GM11168 (cell line): ENCODE results near the gene JSRP1.

Experiments used
- in situ Hi-C: fragments of 300-500 bp; cut with MboI; formaldehyde crosslinking; loops from one replicate; pipeline ENCODE4 v1.12.0; 2022; ENCODE audit warnings: low sequenced_read_pairs; ENCODE audit not compliant: unreplicated experiment

Gene JSRP1

DNA sequence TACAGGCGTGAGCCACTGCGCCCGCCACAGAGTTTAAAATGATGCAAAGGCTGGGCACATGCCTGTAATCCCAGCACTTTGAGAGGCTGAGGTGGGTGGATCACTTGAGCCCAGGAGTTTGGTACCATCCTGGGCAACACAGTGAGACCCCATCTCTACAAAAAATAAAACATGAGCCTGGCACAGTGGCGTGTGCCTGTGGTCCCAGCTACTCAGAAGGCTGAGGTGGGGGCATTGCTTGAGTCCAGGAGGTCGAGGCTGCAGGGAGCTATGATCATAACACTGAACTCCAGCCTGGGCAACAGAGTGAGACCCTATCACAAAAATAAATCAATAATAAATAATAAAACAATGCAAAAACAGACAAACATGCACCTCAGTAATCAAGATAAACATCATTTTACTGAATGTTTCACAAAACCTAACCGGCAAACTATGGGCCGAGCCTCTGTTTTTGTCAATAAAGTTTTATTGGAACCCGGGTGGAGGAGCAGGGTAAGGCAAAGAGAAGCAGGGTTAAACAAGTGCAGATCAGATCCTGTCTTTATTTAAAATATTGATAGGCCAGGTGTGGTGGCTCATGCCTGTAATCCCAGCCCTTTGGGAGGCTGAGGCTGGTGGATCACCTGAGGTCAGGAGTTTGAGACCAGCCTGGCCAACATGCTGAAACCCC is 27.8 kb upstream of the JSRP1 start:
- in situ Hi-C loops, result loop anchor here (25.0 kb wide), 1 partner anchor 103 kb away; no protein-coding TSS in a partner anchor

DNA sequence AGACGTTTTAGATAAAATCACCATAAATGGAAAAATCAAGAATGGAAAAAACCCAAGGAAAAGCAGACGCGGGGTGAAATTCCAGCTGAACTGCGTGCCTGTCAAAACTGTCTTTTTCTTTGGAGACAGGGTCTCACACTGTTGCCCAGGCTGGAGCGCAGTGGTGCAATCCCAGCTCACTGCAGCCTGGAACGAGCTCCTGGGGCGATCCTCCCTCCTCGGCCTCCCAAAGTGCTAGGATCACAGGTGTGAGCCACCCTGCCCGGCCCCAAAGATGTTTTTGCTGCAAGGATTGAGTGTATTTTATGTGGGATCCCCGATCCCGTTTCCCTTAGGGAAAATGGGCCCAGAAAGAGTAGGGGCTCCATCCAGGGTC is 26.6 kb upstream of the JSRP1 start:
- in situ Hi-C loops, result loop anchor here (25.0 kb wide), 1 partner anchor 104 kb away; no protein-coding TSS in a partner anchor

DNA sequence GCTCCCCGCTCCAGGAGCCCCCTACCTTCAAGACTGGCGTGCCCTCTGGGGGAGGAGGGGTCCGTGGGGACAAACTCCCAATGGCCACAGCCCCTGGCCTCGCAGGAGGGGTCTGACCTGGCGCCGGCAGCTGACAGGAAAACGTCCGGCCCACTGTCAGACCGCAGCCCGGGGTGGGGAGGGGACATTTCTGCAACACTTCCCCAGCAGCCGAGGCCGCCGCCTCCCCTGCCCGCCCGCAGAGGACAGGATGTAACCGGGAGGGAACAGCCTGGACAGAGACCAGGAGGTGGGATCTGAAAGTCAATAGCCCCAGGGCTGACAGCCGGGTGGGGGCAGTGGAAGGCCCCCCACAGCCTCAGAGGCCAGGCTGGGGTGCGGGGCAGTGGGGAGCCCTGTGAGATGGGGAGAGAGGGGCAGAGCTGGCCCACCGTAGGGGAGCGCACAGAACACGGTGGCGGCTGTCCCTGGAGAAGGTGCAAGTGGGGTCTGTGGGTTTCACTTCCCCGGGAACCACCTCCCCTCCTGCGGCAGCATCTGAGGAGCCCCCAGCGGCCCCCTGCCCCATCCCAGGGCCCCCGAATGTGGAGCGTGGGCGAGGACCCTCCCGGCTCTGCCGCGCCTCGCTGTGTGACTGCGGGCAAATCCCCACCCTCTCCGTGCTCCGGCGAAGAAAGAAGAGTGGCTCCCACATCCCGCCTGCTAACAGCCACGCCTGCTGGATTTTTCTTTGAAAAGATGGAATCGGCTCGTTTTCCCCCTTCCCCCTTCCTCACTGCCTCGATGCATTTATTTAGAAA is 26.0 kb upstream of the JSRP1 start, which contains the start of gene PEAK3:
Gene PEAK3 (minus strand): TSS at position 114 of the 800 bp plus-strand sequence. CDS start 1,244 bp downstream, outside the sequence.
- in situ Hi-C loops, result loop anchor here (25.0 kb wide), 1 partner anchor 105 kb away; no protein-coding TSS in a partner anchor

GRCh38 chr19:2281265-2282061 is 25.2 kb upstream of the JSRP1 start:
- in situ Hi-C loops, result loop anchor here (25.0 kb wide), 1 partner anchor 106 kb away; no protein-coding TSS in a partner anchor

DNA sequence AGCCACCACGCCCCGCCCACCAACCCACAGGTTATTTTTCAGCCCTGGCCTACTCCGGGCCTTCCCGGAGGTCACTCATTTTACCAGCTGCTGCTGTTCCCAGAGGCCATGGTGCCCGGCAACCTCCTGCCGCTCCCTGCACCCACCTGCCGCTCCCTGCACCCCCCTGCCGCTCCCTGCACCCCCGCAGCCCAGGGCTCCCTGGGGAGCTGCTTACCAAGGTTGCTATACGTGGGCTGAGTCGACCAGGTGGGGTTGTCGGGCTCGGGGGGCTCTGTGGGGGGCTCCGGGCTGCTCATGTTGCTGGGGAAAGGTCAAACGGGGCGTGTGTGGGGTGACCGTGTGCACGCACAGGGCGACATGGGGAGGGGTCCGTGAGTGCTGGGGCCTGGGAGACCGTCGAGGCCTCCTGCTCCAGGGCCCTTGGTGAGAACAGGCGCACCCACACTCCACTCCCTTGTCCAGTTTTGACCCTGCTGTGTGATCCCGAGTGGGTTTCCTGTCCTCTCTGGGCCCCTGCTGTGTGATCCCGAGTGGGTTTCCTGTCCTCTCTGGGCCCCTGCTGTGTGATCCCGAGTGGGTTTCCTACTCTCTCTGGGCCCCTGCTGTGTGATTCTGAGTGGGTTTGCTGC is 24.5 kb upstream of the JSRP1 start:
- in situ Hi-C loops, result loop anchor here (25.0 kb wide), 1 partner anchor 107 kb away; no protein-coding TSS in a partner anchor

GRCh38 chr19:2278459-2279158 is 22.4 kb upstream of the JSRP1 start:
- in situ Hi-C loops, result loop anchor here (25.0 kb wide), 1 partner anchor 109 kb away; no protein-coding TSS in a partner anchor

DNA sequence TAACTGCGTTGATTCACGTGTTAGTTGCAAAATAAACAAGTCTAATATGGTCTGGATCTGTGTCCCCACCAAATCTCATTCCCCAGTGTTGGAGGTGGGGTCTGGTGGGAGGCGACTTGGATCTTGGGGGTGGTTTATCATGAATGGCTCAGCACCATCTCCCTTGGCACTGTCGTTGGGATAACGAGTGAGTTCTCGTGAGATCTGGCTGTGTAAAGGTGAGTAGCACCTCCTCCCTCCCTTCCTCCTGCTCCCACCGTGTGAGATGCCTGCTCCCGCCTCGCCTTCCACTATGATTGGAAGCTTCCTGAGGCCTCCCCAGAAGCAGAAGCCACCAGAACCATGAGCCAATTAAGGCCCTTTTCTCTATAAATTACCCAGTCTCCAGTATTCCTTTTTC is 20.9 kb upstream of the JSRP1 start:
- in situ Hi-C loops, result loop anchor here (25.0 kb wide), 1 partner anchor 110 kb away; no protein-coding TSS in a partner anchor

DNA sequence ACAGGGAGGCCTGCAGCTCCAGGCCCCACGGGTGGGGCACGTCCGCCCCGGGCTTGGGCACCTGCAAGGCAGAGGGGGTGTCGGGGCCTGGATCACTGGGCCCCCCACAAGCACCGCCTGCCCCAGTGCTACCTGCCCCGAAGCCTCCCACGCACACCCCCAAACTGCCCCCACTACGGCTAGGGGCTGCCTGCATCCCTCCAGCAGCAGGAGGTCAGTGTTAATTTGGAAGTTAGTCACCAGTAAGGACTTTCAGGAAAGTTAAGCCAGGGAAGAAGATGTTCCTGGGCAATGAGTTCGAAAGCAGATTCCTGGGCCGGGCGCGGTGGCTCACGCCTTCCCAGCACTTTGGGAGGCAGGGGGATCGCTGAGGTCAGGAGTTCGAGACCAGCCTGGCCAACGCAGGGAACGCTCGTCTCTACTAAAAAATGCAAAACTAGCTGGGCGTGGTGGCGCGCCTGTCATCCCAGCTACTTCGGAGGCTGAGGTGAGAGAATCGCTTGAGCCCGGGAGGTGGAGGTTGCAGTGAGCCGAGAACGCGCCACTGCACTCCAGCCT is 20.3 kb upstream of the JSRP1 start:
- in situ Hi-C loops, result loop anchor here (25.0 kb wide), 1 partner anchor 111 kb away; no protein-coding TSS in a partner anchor

- in situ Hi-C loops, result loop anchor here (25.0 kb wide), 1 partner anchor 111 kb away; no protein-coding TSS in a partner anchor
These were observed 19.6 kb upstream of the JSRP1 start for GRCh38 chr19:2275588-2276428.

DNA sequence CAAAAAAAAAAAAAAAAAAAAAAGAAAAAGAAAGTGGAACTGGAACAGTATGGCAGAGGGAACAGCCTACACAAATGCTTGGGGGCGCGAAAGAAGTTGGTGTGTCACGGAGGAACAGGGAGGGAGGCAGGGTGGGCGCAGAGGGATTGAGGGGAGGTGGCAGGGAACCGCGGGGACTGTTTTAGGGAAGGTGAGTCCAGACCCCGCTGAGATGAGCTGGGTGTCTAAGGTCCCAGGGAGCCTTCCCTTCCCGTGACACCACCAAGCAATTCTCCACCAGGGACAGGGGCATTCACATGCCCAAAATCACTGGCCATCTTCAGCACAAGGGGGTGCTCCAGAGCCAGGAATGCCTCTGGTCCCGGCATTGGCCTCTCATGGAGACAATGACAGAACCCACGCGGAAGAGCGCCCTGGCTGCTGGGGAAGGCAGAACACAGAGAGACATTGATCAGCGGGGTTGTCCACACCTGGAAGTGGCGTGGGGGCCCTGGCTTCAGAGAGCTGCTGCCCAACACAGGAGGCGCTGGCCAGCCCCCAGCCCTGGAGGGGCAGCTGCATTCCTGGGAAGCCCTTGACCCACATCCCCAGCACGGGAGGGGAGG is 18.8 kb upstream of the JSRP1 start:
- in situ Hi-C loops, result loop anchor here (25.0 kb wide), 1 partner anchor 112 kb away; no protein-coding TSS in a partner anchor

GRCh38 chr19:2274185-2274711 is 18.0 kb upstream of the JSRP1 start:
- in situ Hi-C loops, result no loop called here

DNA sequence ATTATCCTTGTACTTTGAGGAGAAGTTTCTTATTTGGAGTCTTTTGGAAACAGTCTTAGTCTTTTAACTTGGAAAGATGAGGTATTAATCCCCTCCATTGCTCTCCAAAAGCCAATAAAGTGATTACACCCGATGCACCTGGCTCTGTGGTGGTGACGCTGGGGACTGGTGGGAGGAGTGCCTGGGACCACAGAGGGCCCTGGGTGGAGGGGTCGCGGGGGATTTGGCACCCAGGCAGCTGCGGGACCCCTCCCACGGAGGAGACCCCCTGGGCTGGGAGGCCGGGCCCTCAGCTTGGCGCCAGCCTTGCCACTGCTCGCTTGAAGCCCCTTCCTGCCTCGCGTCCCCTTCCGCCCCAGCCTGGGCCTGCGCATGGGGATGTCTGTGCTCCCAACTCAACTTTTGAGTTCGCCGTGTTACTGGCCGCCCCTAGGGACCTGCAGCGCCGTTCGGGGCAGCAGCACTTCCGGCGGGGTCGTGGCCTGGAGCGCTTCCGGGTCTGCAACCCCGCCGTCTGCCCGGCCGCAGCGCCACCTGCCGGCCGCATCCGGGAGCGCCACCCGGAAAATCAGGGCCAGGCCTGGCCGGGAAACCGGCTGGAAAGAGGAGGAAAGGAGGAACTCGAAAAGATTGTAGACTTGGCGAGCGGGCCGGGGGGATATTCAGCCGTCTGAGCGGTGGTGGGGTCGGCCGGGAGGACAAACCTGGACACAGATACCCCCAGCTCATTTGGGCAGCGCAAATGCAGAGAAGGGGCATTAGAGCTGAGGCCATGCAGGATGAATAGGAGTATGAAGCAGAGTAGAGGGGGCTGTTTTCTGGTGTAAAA is 17.4 kb upstream of the JSRP1 start:
- in situ Hi-C loops, result no loop called here

- in situ Hi-C loops, result no loop called here
These were observed 15.3 kb upstream of the JSRP1 start for GRCh38 chr19:2271234-2272103.

DNA sequence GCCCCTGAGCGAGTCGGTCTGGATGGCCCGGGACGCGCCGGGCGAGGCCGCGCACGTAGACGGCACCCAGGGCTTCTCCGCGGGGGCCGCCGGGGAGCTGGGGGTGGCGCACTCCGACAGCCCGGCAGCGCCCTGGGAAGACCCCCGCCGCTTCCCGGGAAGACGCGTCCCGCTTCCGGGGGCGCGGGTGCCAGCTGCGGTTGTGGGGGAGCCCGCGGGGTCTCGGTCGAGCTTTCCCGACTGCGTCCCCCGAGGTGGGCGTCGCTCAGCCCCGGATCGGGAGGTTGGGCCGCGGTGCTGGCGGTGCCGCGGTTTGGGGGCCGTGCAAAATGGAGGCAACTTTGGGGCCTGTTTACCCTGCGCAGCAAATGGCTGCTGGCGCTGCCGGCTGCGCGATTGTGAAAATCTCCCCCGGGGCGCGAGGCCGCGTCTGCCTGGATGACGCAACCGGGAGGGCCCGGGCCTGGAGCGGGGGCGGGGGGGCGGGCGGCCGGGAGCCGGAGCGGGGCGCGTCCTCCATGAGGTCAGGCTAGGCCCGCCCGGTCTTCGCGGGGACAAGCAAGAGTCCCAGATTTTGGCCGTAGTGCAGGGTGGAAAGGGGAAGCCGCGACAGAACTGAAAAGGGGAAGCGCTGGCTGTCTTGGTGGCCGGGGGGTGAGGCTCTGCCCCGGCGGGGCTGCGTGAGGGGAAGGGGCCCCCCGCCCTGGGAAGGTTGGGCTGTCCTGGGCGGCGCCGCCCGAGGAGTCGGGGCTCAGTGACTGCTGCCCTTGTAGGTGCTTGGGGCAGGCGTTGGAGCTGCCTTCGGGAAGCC is 14.4 kb upstream of the JSRP1 start:
- in situ Hi-C loops, result no loop called here

DNA sequence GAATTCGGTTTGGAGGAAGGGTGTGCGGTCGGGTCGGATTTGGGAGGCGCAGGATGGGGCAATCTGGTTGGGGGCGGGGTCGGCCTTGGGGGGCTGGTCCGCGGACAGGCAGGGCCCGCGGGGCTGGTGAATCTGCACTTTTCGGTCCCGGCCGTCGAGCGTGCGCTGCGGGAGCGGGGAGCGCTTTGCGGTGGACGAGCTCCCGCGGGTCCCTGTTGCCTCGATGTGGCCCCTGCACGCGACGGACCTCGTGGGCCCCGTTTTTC is 13.9 kb upstream of the JSRP1 start:
- in situ Hi-C loops, result no loop called here
